GM18508 (cell line): ENCODE measurements around the gene BAZ2B.
A peak's percentile ranks its signal among the peaks of the same experiment; 100 is the strongest.
"Not testable (repeated sequence)": the region's sequence is repeated elsewhere in the genome, so short reads cannot be mapped to it uniquely, and the experiment has no call there.

Experiments used
- ATAC-seq: cut with Tn5 transposase; IDR thresholded peaks from one replicate; pipeline ENCODE4 v1.9.1; 2021; ENCODE audit warnings: moderate number of reproducible peaks; ENCODE audit not compliant: insufficient read depth, unreplicated experiment

The BAZ2B gene

GRCh38 chr2:159542101-159542500 is 74.2 kb downstream of the BAZ2B start:
- ATAC-seq: no peak

- no peak for ATAC-seq
These were observed 76.6 kb downstream of the BAZ2B start for GRCh38 chr2:159539701-159540100.

GRCh38 chr2:159538801-159539200 is 77.5 kb downstream of the BAZ2B start:
- no peak for ATAC-seq

DNA sequence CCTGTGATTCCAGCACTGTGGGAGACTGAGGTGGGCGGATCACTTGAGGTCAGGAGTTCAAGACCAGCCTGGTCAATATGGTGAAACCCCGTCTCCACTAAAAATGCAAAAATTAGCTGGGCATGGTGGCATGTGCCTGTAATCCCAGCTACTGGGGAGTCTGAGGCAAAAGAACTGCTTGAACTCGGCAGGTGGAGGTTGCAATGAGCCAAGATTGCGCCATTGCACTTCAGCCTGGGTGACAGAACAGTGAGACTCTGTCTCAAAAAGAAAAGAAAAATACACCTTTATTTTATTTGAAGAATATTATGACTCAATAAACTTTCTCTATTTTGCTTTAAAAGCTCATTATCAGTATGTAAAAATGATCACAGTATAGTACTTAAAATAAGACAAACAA is 81.1 kb downstream of the BAZ2B start:
- ATAC-seq: not testable (repeated sequence)

- no peak for ATAC-seq
These were observed 84.9 kb downstream of the BAZ2B start for GRCh38 chr2:159531475-159531874.

DNA sequence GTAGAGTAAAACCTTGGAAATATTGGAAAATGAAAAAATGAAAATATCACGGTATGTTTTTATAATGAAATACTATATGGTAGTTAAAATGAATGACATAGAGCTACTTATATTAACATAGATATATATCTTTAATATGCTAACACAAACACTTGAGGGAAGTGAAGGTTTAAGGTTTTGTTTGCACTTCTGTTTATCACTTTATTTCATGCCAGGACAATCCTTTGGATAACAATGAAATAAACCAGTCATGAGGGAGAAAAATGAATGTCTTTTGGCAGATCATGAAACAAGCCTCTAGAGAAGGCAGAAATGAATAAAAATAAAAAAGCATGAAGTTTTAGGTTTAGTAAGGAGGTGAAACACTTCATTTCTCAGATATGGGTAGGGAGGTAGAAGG is 89.9 kb downstream of the BAZ2B start:
- no peak for ATAC-seq

DNA sequence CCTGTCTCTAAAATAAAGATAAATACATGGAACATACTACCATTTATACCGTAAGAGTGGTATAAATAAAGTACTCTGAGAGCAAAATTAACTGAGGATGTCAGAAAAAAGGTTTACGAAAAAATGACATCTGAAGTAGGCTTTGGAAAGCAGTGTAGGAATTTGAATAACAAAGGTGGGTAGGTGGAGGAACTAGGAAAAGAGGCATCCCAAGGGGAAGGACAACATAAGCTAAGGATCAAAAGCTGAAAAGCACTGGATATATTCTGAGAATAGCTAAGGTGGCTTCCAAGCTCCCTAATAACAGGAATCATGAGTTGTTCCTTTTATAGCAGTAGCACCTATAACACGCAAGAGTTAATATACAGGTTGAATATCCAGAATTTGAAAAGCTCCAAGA is 91.3 kb downstream of the BAZ2B start:
- no peak for ATAC-seq

GRCh38 chr2:159521272-159521671 is 95.1 kb downstream of the BAZ2B start:
- no peak for ATAC-seq

- ATAC-seq: no peak
These were observed 97.9 kb downstream of the BAZ2B start for GRCh38 chr2:159518321-159519005.

- ATAC-seq: peak; percentile 79
These were observed 100.0 kb downstream of the BAZ2B start for GRCh38 chr2:159516241-159516758.

DNA sequence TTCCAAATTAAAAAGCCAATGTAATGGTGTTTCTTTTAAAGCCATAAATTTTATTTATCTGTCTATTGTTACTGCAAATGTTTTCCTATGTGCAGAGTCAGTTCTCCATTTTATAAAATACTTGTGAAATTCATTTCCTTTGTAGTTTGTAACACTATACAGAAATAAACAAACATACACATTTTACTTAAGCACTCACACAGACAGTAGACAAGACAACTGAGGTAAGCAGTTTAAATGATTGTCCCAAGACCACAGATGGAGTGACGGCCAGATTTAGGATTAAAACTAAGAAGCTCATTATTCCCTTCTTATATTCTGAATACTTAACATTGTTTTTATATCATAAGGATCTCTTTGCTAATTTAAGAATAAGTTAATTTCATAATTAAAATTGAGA is 100.9 kb downstream of the BAZ2B start:
- ATAC-seq: no peak

GRCh38 chr2:159513745-159514144 is 102.6 kb downstream of the BAZ2B start:
- ATAC-seq: no peak

GRCh38 chr2:159508140-159508539 is 108.2 kb downstream of the BAZ2B start:
- no peak for ATAC-seq

- no peak for ATAC-seq
These were observed 109.4 kb downstream of the BAZ2B start for GRCh38 chr2:159506764-159507440.

DNA sequence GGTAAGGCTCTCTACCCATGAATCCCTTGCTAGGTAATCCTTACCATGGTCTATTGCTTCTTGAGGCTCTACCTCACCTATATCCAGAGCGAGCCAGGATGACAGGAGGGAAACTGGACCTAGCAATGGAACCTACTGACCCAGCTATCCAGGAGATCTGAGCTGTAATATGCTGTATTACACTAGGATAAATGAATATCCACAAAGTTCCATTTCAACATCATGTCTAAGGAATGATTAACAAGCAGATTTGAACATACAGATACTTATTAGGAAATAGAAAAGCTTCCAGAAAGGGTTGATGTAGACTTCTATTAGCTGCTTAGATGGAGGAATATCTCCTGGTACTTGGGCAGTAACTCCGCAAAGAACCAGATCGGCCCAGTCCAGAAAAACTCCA is 110.1 kb downstream of the BAZ2B start:
- ATAC-seq: no peak

- ATAC-seq: no peak
These were observed 111.2 kb downstream of the BAZ2B start for GRCh38 chr2:159505196-159505595.

DNA sequence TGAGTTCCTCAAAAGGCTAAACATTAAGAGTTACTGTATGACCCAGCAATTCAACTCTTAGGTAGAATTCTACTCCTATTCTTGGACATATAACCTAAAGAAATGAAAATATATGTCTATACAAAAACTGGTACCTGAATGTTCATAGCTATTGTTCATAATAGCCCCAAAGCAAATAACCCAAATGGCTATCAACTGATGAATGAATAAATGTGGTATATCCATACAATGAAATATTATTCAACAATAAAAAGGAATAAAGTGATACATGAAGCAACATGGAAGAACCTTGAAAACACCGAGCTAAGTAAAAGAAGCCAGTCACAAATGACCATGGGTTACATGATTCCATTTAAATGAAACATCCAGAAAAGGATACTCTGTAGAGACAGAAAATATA is 114.6 kb downstream of the BAZ2B start:
- no peak for ATAC-seq

DNA sequence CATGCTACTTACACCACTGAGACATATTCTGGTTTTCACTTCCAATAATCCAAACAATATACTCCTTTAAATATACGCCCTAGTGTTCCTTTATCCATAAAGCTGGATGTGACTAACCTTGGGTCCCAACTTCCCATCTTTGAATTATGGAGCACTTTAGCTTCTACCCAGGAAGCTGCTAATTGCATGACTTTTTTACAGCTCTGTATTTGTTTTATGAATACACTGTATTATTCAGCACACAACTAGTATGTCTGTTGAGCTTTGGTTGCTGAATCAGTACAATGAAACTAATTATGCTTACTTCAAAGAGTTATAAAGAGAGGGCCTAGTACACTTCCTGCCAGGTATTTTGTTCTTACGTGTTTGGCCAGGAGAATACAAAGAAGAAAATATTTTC is 118.5 kb downstream of the BAZ2B start:
- no peak for ATAC-seq

DNA sequence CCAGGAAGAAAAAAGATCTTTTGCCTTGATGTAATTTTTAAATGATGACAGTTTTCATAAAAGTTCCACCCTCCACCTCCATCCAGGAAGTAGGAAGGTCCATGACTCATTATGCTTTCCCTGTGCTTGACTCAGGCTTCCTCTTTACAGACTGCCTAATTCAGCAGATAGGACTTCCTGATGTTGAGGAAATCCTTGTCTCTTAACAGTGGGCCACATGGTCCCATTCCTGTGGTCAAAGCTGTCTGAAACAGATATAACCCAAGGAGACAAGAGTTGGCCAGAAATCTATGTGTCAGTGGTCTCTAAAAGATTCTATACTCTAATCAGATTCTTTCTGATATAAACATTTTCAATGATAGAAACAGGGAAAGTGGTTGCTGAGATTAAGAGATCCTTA is 119.1 kb downstream of the BAZ2B start:
- ATAC-seq: no peak

- no peak for ATAC-seq
These were observed 126.9 kb downstream of the BAZ2B start for GRCh38 chr2:159489476-159489875.

- no peak for ATAC-seq
These were observed 131.8 kb downstream of the BAZ2B start for GRCh38 chr2:159484532-159484931.

- no peak for ATAC-seq
These were observed 140.0 kb downstream of the BAZ2B start for GRCh38 chr2:159476329-159476728.
